ENCODE results near the gene ATP13A4.
"Not testable (repeated sequence)": the region's sequence is repeated elsewhere in the genome, so short reads cannot be mapped to it uniquely, and the experiment has no call there.

Gene ATP13A4

DNA sequence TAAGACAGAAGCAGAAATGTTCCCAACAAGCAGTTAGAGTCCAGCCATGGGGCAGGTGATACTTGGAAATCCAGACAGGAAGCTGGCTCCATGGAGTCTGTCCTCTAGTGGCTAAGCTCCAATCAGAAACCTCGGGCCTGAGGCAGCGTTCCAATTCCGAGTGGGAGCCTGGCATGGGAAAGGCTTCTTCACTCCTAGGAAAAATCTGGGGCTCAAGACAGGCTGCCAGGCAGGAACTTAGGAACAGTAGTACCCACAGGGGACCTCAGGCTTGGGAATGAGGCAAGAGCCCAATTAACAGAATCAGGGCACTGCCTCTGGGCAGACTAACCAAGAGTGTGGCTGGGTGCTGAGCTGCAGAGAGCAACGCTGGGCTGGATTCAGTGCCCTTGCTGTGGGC is 6.2 kb upstream of the ATP13A4 start:
- no peak for DNase-seq (ENCODE audit: low read depth in 1 of 2, low spot score in 1 of 2)

DNA sequence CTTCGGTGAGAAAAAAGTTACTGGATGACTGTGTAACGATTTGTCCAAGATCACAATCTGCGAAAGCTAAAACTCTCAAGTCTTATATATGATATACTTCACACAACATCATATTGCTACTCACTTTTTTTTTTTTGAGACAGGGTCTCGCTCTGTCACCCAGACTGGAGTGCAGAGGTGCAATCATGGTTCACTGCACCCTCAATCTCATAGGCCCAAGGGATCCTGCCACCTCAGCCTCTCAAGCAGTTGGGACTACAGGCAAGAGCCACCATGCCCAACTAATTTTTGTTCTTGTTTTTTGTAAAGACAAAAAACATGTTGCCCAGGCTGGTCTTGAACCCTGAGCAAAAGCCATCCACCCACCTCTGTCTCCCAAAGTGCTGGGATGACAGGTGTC is 5.4 kb upstream of the ATP13A4 start:
- DNase-seq (ENCODE audit: low read depth in 1 of 2, low spot score in 1 of 2) = no peak

DNA sequence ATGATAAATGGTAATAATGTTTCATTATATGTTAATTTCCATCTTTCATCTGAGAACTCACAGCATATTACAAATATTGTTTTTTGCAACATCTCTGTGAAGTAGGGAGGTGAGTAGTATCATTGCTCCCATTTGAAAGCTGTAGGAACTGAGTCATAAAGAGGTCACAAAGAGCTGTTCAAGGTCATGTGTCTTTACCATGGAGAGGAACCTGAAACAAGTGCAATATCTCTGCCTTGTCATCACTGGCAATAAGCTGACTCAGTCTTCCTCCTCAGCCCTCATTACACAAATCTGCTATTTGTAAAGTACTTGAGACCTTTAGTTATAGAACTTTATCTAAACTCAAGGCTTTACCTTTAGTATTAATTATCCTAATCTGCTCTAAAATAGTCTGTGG is 4.4 kb upstream of the ATP13A4 start:
- DNase-seq (ENCODE audit: low read depth in 1 of 2, low spot score in 1 of 2) = no peak

DNA sequence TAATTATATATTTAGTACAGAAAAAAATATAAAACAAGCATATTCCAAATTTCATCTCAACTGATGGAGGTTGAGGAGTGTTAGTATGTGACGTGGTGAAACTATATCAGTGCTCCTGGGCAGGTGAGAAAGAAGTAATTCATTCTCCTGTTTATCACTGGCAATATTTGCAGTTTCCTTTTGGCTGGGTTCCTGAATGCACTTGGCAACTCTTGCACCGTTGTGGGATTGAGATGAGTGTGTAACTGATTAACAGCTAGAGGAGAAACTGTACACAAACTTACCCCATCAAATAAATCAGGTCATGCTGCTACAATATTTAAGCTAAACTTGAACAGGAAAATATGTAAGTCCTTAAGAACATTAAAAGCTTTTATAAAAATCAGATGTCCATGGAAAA is 2.1 kb upstream of the ATP13A4 start:
- no peak for DNase-seq (ENCODE audit: low read depth in 1 of 2, low spot score in 1 of 2)

DNA sequence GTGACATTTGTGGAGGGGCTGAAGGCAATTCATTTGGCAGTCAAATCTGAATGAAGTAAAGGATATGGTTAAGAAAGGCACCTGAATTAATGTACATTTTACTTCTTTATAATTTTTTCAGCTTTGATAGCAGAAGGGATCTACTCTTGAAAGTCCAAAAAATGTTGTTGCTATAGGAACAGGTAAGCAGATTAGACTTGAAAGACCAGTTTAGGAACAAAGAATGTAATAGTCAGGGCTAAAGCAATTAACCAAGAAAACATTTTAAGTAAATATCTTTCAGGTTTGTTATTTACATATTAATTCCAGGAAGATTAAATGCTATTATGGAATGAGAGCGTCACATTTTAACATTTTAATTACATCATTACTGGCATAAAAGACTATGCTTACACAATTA is 1.1 kb downstream of the ATP13A4 start:
- no peak for DNase-seq (ENCODE audit: low read depth in 1 of 2, low spot score in 1 of 2)

DNA sequence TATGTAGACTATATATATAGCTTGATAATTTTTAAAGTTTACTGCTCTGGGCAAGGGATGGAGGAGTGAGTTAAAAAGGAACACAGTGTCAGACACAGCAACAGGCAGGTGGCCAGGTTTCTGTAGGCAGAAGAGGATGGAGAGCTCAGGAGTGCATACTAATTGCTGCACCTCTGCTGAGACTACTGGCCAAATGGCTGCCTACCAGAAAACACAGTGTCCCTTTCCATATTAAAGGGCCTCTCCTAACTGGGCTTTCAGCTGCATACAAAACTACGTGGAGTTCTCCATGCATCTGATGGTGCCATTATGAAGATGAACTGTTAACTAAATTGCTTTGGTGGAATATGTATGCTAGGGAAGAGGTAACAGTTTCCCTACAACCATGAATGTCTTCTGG is 1.8 kb downstream of the ATP13A4 start:
- DNase-seq (ENCODE audit: low read depth in 1 of 2, low spot score in 1 of 2) = no peak

DNA sequence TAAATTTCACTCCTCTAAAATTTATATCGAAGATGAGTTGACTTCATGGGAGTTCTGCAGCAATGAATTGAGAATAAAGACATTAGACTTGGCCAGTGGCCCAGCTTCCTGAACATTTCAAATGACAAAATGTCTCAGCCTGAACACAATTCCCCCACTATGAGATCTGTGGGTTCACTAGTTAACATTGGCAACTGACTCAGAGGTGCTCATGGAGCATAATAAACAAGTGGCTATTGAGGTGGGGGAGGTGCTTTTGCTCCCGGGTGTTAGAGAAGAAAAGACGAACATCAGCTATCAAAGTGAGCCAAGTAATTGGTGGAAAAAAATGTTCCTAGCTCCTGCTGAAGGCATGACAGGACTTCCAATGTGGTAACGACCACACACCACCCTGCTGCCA is 6.3 kb downstream of the ATP13A4 start:
- DNase-seq (ENCODE audit: low read depth in 1 of 2, low spot score in 1 of 2) = no peak

DNA sequence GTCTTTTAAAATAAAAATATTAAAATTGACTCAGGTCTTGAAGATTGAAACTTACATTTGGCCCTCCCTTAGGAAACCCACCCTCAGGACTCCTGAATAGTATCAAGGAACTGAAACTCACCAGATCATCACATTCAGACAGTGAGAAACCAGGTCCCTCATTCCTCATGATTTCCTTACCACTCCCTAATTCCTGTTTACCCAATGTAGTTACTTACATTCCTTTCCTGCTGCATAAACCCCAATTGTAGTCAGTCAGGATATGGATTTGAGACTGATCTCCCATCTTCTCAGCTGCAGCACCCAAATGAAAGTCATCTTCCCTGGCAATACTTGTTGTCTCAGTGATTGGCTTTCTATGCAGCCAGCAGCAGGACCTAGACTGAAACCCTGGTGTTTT is 8.6 kb downstream of the ATP13A4 start:
- no peak for DNase-seq (ENCODE audit: low read depth in 1 of 2, low spot score in 1 of 2)

DNA sequence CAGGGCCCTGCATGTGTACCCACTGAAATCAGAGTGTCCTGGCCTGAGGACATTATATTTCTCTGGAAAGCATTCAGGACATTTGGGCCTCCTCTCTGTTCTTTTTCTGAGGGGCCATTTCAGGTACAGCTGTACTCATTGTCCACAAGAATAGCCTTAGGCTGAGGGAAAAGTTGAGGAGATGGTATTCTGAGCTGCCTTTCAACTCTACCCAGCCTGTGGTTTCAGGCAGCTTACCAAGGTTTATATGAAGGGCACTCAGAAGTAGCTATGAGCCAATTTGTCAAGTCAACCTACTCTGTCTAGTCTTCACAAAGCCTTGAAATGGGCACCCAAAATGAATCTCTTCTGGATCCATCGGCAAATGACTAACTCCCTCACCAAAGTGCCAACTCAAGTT is 9.4 kb downstream of the ATP13A4 start:
- no peak for DNase-seq (ENCODE audit: low read depth in 1 of 2, low spot score in 1 of 2)

DNA sequence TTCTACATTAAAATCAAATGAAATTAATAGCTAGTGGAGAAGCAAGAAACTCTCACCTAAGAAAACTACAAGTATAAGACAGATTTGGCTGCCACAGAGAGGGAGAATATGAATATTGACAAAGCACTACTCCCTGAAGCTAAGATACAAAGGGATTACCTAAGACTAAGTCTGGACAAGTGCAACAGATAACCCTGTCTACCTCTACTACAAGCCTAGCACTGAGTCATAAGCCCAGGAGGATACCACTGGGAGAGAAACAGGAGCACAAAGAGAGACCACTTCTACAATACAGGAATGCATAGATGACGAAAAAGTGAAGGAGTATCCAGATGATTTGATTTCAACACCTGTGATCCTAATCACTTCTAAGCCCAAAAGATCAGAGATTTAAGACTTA is 10.4 kb downstream of the ATP13A4 start:
- DNase-seq (ENCODE audit: low read depth in 1 of 2, low spot score in 1 of 2) = no peak

DNA sequence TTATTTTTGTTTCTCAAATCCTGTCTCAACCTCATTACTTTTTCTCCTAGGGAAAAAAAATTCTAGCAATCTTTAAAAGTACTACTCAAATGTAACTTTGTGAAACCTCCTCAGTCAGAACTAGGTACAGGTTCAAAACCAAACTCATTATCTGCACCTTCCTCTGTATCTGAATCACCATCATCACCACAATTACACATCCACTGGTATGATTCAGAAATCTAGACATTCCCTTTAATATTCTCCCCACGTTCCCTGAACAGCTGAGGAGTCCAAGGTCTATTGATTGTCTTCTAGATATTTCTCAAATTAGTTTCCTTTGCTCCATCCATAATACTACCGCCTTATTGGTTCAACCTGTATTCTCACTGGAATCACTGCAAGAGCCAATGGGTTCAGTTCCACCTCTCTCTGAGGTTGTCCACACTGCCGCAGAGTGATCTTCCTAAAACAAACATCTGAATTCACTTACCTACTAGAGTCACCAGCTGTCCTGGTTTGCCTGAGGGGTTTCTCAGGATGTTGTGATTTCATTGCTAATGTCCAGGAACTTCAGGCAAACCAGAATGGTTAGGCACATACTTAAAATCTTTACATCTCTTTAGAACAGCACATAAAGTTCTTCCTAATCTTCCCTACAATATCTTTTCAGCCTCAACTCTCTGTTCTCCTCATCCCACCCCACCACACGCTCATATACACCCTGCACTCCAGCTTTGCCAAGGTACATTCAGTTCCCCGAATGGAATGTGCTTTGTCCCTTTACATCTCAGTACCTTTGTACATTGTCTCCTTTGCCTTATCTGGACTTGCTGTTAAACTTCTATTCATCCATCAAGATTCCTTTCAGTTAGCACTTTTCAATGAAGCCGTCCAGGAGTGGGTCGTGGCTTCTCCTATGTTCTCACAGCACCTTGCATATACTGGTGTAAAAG is 24.2 kb downstream of the ATP13A4 start:
- DNase-seq (ENCODE audit: low read depth in 1 of 2, low spot score in 1 of 2) = no peak

DNA sequence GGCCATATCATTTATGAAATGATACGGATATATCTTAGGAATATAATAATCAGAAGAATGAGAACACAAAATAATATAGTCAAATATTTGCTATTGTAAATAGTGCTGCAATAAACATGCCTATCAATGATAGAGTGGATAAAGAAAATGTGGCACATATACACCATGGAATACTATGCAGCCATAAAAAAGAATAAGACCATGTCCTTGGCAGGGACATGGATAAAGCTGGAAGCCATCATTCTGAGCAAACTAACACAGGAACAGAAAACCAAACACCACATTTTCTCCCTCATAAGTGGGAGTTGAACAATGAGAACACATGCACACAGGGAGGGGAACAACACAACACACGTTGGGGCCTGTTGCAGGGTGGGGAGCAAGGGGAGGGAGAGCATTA is 28.6 kb downstream of the ATP13A4 start:
- DNase-seq (ENCODE audit: low read depth in 1 of 2, low spot score in 1 of 2) = not testable (repeated sequence)

DNA sequence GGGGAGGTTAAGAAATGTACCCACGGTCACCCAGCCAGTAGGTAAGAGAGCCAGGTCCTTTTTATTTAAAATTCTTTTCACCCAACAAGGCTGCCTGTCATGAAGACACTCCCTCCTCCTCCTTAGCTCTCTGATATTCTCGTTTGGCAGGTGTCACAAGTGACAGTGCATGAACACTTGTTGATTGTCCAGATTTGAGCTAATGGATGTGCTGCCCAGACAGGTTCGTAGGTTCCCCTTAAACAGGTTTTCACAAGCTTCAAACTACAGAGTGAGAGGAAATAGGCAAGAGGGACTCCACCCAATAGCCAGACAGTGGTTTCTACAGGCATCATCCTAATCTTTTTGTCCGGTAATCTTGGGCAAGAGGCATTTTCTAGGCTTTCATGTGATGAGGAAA is 32.2 kb downstream of the ATP13A4 start:
- no peak for DNase-seq (ENCODE audit: low read depth in 1 of 2, low spot score in 1 of 2)

DNA sequence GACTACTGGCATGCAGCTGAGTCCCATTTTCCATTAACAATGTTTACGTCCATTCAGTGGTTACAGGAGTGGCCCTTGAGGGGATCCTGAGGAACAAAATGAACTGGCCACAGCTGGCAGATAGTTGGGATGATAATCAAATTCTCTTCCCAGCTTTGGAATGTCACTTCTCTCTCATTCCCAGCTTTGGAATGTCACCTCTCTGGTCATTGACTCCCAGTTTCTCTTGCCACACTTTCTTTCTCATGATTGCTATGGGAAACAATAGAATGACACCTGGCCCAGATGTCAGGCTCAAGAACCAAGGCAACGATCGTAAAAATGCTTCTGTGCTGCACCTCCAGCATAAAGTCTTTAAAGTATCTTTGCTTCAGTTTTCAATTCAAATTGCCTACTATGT is 34.0 kb downstream of the ATP13A4 start:
- DNase-seq (ENCODE audit: low read depth in 1 of 2, low spot score in 1 of 2) = no peak

DNA sequence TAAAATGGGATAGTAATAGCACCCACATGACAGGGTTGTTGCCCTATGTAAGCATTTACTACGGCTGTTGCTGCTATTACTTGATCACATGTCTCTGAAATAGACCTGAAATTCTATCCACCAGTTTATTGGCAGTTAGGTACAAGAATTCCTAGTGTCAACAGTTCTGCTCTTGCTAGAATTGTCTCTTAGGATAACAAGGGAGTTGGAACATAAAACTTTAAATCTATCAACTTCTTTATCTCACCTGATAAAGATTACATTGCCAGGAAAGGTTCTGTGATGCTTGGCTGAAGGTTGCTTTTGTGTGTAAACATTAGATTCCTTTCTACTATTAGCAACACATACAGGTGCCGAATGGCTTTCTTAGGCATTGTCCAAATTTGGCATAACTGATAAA is 38.7 kb downstream of the ATP13A4 start:
- DNase-seq (ENCODE audit: low read depth in 1 of 2, low spot score in 1 of 2) = no peak

DNA sequence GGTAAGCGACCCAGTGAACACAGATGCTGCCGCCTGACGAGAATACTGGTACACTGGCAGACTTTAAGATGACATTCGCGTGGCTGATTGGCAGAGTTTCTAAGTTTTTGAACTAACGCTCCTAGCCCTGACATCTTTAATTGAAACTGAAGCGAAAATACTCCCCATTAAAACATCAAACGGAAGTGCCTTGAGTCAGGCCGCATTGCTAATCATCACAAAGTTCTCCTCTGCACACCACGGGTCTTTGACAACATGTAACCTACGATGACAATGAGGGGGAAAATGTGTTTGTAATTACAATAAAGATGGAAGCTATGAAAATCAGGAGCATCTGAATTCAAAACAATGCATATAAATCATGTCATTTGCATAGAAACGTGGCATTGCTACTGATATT is 44.5 kb downstream of the ATP13A4 start:
- DNase-seq (ENCODE audit: low read depth in 1 of 2, low spot score in 1 of 2) = no peak

DNA sequence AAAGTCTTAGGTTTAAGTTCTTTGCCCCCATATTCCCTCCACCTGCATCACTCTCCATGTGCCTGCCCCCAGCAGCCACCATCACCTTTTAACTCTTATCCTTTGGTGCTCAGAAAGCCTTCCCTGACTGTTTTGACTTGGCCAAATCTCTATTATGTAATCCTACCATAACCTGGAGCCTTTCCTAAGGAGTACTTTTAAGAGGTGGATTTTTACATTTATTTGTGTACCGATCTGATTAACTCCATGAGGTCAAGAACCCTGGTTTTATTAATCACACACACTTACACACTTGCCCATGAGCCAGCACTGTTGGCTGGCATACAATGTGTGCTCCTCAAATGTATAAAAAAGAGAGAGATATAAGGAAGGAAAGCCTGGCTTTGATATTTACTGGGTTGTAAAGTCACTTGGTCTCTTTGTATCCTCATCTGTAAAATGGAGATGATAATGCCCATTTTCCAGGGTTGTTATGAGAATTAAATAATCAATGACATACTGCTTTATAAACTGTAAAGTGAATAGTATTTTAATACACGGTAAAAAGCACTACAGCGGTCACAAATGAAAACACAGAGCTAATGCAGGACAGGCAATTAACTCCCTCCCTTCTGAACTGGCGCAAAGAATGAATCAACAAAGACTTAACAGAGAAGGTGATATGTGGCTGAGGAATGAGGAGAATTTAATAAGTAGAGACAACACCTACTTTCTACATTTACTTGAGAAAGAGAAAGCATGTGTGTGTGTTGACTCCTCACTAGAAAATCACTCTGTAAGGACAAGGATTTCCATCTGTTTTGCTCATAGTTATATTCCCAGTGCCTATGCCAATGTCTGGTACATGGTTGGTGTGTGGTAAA is 45.4 kb downstream of the ATP13A4 start:
- no peak for DNase-seq (ENCODE audit: low read depth in 1 of 2, low spot score in 1 of 2)

DNA sequence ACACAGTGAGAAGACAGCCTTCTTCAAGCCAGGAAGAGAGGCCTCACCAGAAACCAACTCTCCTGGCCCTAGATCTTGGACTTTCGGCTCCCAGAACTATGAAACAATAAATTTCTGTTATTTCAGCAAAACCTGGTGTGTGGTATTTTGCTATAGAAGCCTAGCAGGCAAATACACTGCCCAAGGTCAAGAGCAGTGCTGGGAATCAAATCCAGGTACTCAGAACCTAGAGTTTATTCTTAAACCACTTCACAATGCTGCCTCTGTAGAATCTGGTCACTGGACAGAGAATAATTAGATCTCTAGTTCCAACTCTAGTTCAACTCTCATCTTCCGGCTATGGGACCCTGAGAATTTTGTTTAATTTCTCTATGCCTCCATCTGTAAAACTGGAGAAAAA is 46.6 kb downstream of the ATP13A4 start:
- DNase-seq (ENCODE audit: low read depth in 1 of 2, low spot score in 1 of 2) = no peak

DNA sequence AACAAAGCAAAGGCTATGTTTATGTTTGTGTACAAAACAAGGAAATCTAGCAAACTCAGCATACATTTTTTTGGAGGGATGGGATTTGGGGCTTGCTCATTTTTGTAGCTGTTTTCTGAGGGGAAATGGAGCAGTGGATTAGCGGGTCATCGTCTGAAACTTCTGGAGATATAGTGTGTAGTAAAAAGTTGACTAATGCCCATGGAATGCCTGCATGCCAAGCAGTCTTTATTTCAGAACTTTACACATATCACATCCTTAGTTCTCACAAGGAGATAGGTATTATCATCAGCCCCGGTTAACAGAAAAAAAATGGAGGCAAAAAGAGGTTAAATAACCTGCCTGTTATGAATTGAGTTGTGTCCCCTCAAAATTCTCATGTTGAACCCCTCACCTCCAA is 47.1 kb downstream of the ATP13A4 start:
- no peak for DNase-seq (ENCODE audit: low read depth in 1 of 2, low spot score in 1 of 2)

DNA sequence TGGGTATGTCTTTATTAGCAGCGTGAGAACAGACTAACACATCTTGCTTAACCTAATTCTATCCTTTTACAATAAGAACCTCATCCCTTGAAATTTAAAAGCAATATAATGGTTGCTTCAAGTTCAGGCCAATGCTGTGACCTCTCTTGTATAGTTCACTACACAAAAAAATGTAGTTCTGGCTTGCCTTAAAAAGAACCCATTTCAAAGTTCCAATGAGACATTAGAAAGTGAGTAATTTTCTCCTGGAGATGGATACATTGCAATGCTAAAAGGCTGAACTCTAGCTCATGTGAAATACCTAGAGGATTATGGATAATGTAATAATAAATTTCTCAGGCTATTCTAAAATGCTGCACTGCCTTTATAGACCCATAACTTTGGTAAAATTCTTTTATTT is 47.8 kb downstream of the ATP13A4 start:
- no peak for DNase-seq (ENCODE audit: low read depth in 1 of 2, low spot score in 1 of 2)

DNA sequence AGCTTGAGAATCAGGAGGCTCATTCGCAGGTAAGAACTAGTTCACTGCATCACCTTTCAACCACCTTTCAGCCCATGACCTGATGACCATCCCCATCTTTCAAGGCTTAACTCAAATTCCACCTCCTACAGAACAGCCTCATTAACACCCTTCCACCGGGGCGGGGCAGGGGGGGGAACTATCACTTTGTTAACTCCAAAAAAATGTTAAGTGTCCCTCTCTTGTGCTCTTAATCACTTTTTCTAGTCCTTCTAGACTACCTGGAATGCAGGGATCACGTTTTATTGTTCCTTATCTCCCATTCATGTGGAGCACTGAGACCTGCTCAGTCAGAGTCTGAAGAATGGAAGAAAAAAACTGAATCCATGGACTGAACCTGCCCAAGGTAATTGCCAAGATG is 51.8 kb downstream of the ATP13A4 start:
- no peak for DNase-seq (ENCODE audit: low read depth in 1 of 2, low spot score in 1 of 2)

DNA sequence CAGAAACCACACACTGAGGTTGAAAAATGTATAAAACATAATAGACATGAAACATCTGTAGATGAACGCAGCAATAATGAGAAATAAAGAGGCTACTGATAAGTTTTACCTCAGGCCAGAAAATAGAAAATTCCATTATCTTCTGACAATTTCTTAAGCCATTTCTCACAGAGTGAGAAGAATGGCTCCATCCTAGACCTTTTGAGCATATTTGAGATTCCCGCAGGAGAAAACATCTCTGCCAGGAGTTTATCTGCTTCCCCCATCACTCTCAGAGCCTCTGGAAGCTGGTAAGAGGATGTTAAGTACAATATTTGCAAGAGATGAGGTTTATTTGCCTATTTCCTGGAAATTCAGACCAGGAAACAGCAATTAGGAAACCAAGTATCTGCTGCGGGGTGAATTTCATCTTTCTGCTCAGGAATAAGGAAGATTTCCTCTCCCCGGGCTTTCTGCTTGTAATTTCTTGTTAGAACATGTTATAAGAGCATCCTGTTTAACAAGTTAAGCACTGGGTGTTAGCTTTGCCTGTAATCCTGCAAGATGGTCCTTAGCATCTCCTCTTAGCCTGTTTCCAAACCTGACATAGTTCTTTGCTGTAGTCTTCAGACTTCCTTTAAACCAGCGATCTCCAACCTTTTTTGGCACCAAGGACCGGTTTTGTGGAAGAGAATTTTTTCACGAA is 54.8 kb downstream of the ATP13A4 start:
- DNase-seq (ENCODE audit: low read depth in 1 of 2, low spot score in 1 of 2) = no peak

All from activated CD4-positive, alpha-beta T cell treated with anti-CD3 and anti-CD28 coated beads, Interleukin-2, amount 50 U/mL, for 24 hours (primary cell).